ENCODE data around the gene AGBL5.

The AGBL5 gene

DNA sequence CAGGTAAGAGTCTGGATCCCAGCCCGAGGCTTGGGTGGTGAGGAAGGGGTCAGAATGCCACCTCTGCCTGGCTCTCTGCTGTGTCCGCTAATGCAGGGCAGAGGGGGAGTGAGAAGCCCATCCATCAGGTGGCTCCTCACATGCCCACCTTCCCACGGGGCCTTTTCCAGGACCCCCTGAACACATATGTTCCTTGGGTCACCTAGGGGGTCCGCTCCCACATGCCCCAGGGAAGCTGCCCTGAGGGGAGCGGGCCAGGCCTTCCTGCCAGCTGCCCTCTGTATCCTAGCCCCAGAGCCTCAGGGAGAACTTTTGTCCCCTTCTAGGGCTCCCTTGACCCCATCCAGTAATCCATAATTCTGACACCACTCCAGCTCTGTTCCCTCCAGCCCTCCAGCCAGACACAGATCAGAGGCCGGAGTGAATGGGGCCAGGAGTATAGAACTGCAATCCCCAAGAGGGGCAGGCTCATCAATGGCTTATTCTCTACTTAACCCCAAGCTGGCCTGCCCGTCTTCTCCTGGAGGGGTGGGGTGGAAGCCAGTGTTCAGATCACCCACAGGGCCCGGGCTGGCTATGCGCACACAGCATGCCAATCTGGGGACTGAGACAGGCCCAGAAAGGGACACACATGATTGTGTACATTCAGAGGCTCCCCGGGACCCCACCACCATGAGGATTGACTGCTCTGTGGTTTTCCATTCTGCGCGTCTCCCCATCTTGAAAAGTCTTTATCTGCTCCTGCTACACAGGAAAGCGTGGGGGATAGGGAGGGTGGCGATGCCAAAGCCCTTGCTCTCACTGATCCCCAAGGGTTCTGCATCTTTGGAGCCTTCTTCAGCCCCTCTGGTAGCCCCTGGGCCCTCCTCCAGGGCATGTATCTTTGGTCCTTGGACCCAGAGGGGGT, 28.0 kb downstream of the AGBL5 start:
- no peak for DNase-seq

DNA sequence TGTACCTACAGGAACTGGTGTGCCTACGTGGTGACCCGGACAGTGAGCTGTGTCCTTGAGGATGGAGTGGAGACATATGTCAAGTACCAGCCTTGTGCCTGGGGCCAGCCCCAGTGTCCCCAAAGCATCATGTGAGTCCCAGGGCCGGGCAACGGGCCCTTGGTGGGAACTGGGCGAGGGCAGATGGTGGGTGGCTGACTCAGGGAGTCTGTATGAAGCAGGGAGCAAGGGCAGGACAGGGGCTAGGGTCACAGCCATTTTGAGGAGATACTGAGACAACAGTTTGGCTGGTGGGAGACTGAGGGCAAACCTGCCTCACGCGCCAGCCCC, 28.6 kb downstream of the AGBL5 start:
- no peak for DNase-seq

DNA sequence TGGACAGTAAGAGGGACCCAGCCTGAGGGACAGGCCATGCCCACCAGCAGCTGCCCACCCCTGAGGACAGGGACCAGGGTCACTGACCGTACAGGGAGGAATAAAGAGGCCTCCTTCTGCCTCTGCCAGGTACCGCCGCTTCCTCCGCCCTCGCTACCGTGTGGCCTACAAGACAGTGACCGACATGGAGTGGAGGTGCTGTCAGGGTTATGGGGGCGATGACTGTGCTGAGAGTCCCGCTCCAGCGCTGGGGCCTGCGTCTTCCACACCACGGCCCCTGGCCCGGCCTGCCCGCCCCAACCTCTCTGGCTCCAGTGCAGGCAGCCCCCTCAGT, 29.1 kb downstream of the AGBL5 start:
- no peak for DNase-seq

DNA sequence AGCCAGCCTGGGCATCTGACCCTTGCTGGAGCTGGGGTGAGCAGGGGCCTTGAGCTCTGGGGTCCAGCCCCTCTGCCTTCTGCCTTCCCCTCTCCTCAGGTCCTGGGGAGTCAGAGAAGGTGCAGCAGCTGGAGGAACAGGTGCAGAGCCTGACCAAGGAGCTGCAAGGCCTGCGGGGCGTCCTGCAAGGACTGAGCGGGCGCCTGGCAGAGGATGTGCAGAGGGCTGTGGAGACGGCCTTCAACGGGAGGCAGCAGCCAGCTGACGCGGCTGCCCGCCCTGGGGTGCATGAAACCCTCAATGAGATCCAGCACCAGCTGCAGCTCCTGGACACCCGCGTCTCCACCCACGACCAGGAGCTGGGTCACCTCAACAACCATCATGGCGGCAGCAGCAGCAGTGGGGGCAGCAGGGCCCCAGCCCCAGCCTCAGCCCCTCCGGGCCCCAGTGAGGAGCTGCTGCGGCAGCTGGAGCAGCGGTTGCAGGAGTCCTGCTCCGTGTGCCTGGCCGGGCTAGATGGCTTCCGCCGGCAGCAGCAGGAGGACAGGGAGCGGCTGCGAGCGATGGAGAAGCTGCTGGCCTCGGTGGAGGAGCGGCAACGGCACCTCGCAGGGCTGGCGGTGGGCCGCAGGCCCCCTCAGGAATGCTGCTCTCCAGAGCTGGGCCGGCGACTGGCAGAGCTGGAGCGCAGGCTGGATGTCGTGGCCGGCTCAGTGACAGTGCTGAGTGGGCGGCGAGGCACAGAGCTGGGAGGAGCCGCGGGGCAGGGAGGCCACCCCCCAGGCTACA, 30.7 kb downstream of the AGBL5 start:
- DNase-seq = no peak

DNA sequence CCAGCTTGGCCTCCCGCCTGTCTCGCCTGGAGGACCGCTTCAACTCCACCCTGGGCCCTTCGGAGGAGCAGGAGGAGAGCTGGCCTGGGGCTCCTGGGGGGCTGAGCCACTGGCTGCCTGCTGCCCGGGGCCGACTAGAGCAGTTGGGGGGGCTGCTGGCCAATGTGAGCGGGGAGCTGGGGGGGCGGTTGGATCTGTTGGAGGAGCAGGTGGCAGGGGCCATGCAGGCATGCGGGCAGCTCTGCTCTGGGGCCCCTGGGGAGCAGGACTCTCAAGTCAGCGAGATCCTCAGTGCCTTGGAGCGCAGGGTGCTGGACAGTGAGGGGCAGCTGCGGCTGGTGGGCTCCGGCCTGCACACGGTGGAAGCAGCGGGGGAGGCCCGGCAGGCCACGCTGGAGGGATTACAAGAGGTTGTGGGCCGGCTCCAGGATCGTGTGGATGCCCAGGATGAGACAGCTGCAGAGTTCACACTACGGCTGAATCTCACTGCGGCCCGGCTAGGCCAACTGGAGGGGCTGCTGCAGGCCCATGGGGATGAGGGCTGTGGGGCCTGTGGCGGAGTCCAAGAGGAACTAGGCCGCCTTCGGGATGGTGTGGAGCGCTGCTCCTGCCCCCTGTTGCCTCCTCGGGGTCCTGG, 31.4 kb downstream of the AGBL5 start:
- DNase-seq = no peak

DNA sequence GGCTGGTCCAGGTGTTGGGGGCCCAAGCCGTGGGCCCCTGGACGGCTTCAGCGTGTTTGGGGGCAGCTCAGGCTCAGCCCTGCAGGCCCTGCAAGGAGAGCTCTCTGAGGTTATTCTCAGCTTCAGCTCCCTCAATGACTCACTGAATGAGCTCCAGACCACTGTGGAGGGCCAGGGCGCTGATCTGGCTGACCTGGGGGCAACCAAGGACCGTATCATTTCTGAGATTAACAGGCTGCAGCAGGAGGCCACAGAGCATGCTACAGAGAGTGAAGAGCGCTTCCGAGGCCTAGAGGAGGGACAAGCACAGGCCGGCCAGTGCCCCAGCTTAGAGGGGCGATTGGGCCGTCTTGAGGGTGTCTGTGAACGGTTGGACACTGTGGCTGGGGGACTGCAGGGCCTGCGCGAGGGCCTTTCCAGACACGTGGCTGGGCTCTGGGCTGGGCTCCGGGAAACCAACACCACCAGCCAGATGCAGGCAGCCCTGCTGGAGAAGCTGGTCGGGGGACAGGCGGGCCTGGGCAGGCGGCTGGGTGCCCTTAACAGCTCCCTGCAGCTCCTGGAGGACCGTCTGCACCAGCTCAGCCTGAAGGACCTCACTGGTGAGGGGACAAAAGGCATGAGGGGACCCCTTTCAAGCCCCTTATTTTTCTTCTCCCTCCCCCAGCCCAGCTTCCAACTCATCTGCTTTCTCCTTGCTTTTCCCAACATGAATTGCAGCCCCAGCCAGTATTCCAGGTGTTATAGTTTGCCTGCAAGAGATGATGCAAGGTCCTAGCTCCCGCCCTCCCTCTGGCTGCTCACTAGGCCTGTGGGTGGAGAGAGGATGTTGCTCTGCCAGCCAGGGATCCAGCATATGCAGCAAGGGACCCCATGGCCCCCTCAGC, 32.2 kb downstream of the AGBL5 start:
- no peak for DNase-seq

DNA sequence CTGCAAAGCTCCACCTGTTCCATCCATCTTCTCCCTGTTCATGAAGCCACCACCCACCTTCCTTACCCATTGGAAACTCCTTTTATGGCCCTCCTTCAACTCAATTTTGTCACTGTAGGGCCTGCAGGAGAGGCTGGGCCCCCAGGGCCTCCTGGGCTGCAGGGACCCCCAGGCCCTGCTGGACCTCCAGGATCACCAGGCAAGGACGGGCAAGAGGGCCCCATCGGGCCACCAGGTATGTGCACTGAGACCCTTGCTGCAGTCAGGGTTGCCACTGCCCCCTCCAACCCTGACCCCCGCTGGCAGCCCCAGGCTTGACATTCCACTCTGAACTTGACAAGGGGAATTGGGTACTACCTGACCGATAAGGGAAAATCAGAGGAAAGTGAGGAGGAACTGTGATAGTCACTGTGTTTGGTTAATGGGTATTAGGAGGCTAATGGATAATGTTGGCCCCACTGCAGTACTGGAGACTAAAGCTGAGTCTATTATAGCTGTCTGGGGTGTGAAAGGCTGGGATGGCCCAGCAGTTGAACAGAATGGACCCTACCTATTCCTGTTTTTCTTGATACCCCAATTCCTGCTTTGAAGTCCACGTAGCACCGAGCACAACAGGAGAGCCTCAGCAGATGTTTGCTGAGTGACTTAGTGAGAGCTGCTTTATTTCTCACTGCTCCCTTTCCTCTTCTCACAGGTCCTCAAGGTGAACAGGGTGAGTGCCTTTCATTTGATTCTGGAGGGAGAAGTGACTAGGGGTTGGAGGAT, 33.0 kb downstream of the AGBL5 start:
- no peak for DNase-seq

DNA sequence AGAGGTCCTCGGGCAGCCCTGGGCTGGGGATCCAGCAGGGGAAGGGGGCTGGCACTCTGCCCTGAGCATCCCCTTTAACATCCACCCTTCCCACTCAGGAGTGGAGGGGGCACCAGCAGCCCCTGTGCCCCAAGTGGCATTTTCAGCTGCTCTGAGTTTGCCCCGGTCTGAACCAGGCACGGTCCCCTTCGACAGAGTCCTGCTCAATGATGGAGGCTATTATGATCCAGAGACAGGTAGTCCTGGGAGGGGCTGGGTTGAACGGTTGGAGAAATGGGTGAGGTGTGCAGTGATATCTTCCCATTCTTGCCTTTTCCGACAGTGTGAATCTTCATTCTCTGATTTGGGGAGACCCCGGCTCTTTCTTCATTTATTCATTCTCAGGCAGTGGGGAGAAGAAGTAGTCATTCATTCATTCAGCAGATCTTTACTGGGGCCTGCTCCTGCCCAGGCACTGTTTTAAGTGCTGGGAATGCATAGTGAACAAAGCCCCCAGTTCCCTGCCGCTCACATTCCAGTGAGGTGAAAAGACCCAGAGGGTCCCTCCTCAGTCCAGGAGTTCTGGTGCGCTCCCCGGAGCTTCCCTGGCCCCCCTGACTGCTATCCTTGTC, 33.7 kb downstream of the AGBL5 start:
- no peak for DNase-seq

DNA sequence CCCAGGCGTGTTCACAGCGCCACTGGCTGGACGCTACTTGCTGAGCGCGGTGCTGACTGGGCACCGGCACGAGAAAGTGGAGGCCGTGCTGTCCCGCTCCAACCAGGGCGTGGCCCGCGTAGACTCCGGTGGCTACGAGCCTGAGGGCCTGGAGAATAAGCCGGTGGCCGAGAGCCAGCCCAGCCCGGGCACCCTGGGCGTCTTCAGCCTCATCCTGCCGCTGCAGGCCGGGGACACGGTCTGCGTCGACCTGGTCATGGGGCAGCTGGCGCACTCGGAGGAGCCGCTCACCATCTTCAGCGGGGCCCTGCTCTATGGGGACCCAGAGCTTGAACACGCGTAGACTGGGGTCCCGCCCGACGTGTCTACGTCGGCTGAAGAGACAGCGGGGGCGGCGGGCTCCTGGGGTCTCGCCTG, 34.2 kb downstream of the AGBL5 start:
- DNase-seq = no peak

DNA sequence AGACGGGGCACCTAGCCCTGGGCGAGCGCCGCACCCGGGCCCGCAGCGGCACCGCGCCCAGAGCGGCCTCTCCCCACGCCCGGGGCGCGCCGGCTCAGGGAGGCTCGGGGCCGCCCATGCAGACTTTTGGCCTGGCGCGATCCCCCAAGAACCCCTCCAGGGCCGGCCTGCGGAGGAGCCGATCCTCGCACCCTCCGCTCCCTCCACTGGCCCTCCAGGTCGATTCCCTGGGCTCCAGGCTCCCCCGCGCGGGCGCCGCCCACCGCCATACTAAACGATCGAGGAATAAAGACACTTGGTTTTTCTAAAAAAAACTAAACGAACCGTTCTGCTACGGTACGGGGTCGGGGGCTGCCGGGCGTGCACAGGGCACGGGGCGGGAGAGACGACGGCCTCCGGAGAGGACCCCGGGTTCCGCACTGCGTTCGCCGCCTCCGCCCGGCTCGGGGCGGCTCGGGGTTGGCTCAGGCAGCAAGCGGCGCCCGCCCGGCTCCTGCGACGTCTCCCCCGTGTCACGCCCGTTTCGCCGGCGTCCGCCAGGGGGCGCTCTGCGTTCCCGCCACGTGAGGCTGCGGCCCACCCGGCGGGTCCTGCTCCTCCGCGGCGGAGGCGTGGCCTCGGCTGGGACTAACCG, 34.7 kb downstream of the AGBL5 start:
- peak; percentile 86 for DNase-seq

DNA sequence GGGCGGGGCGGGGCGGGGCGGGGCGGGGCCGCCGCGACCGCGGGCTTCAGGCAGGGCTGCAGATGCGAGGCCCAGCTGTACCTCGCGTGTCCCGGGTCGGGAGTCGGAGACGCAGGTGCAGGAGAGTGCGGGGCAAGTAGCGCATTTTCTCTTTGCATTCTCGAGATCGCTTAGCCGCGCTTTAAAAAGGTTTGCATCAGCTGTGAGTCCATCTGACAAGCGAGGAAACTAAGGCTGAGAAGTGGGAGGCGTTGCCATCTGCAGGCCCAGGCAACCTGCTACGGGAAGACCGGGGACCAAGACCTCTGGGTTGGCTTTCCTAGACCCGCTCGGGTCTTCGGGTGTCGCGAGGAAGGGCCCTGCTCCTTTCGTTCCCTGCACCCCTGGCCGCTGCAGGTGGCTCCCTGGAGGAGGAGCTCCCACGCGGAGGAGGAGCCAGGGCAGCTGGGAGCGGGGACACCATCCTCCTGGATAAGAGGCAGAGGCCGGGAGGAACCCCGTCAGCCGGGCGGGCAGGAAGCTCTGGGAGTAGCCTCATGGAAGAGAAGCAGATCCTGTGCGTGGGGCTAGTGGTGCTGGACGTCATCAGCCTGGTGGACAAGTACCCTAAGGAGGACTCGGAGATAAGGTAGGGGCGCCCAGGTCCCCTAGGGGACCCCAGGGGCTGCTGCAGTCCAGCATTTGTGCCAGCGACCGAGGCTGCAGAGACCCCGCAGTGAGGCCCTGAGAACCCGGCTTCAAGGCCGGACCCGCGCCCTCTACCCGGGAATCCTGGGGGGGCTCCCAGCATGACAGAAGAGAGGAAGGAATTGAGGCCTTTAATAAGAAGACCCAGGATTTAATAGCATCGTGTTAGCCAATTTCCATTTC, 35.5 kb downstream of the AGBL5 start, which contains the start of gene KHK:
Gene KHK, plus strand, starts transcription at position 49 of the 870 bp plus-strand sequence. Its CDS starts 488 bp downstream, at position 537.
- DNase-seq = no peak

DNA sequence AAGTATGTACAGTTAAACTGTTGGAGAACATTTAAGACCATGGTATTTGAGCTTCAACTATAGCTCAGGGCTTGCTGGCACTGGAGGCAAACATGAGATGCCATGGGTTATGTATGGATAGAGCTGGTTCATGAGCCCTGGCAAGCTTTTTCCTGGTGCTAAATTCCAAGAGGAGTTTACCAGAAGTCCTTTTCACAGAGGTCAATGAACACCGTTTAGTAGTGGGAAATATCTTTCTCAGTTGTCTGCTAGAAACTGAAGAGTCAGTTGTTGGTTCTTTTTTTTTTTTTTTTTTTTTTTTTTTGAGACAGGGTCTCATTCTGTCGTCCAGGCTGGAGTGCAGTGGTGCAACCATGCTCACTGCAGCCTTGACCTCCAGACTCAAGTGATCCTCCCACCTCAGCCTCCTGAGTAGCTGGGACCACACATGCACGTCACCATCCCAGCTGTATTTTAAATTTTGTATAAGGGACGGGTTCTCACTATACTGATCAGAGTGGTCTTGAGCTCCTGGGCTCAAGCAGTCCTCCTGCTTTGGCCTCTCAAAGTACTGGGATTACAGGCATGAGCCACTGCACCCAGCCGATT, 36.4 kb downstream of the AGBL5 start:
- DNase-seq = no peak

DNA sequence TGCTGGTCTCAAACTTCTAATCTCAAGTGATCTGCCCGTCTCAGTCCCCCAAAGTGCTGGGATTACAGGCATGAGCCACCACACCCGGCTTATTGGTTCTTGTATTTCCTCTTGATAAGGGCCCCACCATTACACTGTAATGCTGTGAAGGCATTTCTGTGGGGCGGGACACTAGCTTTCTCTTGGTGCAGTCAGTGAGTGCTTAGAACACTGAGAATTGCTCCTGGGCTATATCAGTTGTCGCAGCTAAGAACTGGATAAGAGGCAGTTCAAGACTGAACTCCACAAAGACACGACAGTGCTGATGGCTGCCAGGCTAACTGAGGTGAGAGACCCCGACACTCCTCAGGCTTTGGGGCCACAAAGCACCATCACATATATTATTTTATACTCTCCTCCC, 37.2 kb downstream of the AGBL5 start:
- no peak for DNase-seq

DNA sequence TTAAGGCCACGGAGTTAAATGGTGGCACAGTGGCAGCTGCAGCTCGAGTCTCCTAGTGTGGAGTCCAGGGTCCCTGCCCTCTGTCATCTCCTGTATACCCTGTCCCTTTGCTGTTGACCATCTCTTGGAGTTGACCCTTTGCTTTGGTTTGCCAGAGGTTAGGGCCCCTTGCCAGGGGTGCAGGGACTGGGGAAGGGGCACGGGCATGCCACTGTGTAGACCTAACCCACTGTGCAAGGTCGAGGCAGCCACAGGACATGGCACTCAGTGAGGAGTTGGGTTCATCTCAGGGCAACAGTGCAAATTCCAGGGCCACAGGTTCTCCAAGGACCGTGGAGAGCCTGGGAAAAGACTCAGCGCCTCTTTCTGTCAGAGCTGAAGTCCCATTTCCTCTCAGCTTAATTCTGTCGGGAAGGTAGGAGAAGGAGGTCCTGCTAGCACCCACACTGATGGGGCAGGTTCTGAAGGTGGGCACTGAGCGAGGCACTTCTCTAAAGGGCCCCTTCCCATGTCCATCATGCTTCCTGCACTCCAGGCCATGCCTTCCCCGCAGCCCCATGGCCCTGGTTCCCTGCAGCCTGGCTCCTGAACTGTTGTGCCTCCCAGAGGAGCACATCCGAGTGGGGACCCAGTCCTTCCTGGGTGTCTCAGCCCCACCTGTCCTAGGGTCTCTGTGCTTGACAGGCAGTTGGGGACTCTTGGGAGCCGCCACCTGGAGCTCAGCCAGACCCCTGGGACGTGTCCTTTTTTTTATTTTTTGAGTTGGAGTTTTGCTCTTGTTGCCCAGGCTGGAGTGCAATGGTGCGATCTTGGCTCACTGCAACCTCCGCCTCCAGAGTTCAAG, 37.9 kb downstream of the AGBL5 start:
- no peak for DNase-seq

DNA sequence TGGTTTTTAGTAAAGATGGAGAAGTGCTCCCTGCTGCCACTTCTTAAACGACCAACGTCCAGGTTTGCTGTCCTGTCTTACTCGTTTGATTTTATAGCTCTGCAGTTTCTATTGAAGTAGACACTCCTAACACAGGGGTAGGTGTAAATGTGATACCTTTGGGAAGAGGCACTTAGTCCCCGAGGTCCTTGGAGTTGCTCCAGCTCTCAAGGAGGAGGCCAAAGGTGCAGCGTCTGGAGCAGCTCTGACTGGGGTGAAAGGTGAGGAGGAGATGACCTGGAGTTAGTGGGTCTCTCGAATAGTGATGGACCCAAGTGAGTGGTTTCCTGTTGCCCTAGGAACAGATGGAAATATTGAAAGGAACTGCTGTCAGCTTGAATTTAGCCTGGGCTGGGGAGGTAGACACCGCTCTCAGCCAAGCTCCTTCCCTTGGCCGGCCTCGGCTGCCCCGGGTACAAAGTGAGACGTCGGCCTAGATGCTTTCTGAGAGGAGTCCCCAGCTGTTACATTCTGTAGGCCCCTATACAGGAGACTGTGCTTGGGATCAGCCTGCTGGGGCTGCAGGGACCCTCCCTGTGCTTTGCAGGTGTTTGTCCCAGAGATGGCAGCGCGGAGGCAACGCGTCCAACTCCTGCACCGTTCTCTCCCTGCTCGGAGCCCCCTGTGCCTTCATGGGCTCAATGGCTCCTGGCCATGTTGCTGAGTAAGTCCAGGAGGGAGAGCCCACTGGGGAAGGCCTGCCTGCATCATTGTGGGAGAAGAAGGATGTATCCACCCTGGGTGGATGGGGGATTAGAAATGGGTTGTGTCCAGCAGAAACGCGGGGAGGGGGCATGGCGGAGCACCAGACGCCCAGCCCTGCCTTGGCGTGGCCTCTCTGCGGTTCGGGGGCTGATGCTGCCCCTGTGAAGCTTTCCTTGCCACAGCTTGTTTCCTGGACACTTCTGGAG, 40.6 kb downstream of the AGBL5 start:
- DNase-seq = no peak

DNA sequence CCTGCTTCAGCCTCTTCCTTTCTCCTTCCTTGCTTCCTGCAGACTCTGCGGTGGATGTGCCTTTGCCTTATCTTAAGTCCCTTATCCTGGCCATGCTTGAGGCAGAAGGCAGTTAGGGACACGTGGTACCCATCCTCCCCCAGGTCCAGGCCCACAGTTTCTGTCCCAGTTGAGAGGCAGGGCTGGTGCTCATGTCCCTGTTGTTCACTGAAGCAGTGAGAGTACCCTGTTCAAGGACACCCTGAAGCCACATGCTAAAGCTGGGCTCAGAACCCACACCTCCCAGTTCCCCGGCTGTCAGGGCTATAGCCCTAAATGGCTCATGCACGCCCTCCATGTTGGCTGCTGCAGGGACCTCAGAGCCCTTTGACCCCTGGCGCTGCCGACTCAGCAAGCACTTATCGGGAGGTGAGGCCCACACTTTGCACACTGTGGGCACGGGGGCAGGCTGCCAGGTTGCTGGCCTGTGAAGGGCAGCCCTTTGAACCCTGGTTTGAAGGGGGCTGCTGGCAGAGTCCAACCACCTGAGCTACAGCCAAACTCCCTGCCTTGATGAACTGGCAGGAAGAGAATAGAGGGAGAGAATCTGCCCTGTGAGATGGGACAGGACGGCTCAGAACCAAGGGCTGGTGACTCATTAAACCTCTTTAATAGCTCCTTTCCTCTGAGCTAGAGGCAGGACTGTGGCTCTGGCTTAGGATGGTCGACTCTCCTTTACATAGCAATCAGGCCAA, 41.4 kb downstream of the AGBL5 start:
- DNase-seq = no peak
